Gastroesophageal sphincter (tissue), 4 donors: ENCODE measurements around the gene EIPR1. TPM values are rescaled to one million over a fixed set of nuclear protein-coding genes. Genes with fewer than 3 reads are reported as not detected.

ENCODE experiments used
- ATAC-seq: fragments of 150-250 bp; one replicate; pipeline ENCODE4 v1.9.1; 2016; ENCODE audit warnings: mild to moderate bottlenecking, moderate library complexity
- H3K27ac ChIP-seq, 4 donors: fragments of 200-600 bp; sonication (generic) in 3 of 4; 1 replicate in 3 of 4; 2 replicates in 1 of 4; pipeline ENCODE4 v1.5.1; 2016 to 2019
- H3K27me3 ChIP-seq: fragments of 200-600 bp; sonication (generic); one replicate; pipeline ENCODE4 v1.5.1; 2019
- H3K36me3 ChIP-seq, 2 donors: fragments of 200-600 bp; sonication (generic); one replicate each; pipeline ENCODE4 v1.5.1; 2019; ENCODE audit warnings: control low read depth in 1 of 2
- H3K4me1 ChIP-seq, 3 donors: fragments of 200-600 bp; sonication (generic); 1 replicate in 2 of 3; 2 replicates in 1 of 3; pipeline ENCODE4 v1.5.1; 2016 to 2019; ENCODE audit warnings: control low read depth in 2 of 3
- H3K4me3 ChIP-seq, 2 donors: fragments of 200-600 bp; sonication (generic); one replicate each; pipeline ENCODE4 v1.5.1; 2019; ENCODE audit warnings: mild to moderate bottlenecking in 1 of 2, moderate library complexity in 1 of 2
- H3K9me3 ChIP-seq, 3 donors: fragments of 200-600 bp; sonication (generic); one replicate each; pipeline ENCODE4 v1.5.1; 2017 to 2019; ENCODE audit warnings: control low read depth in 2 of 3
- CTCF ChIP-seq, 4 experiments: fragments of 200-600 bp in 2 of 4; fragments of 450-650 bp in 2 of 4; sonication (generic) in 1 of 4; IDR thresholded peaks; one replicate each; pipeline ENCODE4 v1.5.1; 2017 to 2019; ENCODE audit warnings: antibody characterized with exemption in 4 of 4, mild to moderate bottlenecking in 2 of 4, moderate library complexity in 2 of 4
- EP300 ChIP-seq: sonication (generic); formaldehyde crosslinking; IDR thresholded peaks from one replicate; pipeline ENCODE4 v1.6.1; 2017; ENCODE audit warnings: antibody characterized with exemption, mild to moderate bottlenecking
- POLR2A ChIP-seq, 2 donors: fragments of 450-650 bp; IDR thresholded peaks; one replicate each; pipeline ENCODE4 v1.6.1; 2017; ENCODE audit warnings: antibody characterized with exemption in 2 of 2, mild to moderate bottlenecking in 2 of 2, moderate library complexity in 1 of 2
- POLR2AphosphoS5 ChIP-seq: sonication (generic); formaldehyde crosslinking; IDR thresholded peaks from one replicate; pipeline ENCODE4 v1.6.1; 2017; ENCODE audit warnings: antibody characterized with exemption
- WGBS, 2 donors: methylation state at CpG; one replicate each; pipeline ENCODE4 v1.1.5; 2018; ENCODE audit warnings: low coverage in 1 of 2; 5-methylcytosine and 5-hydroxymethylcytosine counted together
- total RNA-seq, 4 donors: library from RNA; depleted of rRNA; stranded (reverse); fragments of >200 nt; gene quantifications; one replicate each; pipeline ENCODE4 v1.1.0, GENCODE V29; 2016

The EIPR1 gene
- total RNA-seq, 4 donors from 2014 or later: 11.3 to 26.8 (median 22.2) TPM

DNA sequence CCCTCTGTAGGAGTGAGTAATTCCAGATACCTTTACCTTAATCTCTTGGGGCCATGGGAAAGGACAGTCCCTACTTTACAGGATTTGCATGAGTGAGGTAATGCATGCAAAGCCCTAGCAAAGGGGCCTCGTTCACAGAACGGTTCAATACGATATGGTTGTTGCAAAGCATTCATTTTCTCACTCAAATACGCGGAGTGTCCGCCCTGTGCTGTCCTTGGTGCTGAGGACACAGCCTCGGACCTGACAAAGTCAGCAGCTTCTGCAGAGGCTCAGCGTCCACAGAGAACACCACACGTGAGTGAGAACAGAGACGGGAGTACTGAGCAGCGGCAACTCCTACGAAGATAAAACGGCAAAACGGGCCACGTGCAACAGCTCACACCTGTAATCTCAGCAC is 125.7 kb downstream of the EIPR1 start:
- TF ChIP-seq EP300 (no peak), POLR2AphosphoS5 (no peak), POLR2A (IDR thresholded peaks at IDR 0.05) (no peak), CTCF (IDR thresholded peaks at IDR 0.05) (no peak)
- Histone ChIP-seq H3K36me3 (peaks cover 0 to 60% of the 10 kb centered on the region in 2 donors), H3K4me1 (no peaks in the 10 kb centered on the region), H3K27me3 (no peaks in the 10 kb centered on the region), H3K4me3 (no peak overlapping the region), H3K9me3 (peaks cover 0 to 22% (median 0%) of the 10 kb centered on the region in 3 donors), H3K27ac (no peak overlapping the region)
- ATAC-seq: no peak
- 56 to 100% methylated on average over 1 to 9 of the region's 15 CpGs for WGBS, 2 donors

- 83% methylated on average over 1 of the region's 2 CpGs; no CpG with 5 or more reads in 1 of the 2 donors for WGBS, 2 donors
- TF ChIP-seq POLR2AphosphoS5 (no peak), EP300 (no peak), POLR2A (IDR thresholded peaks at IDR 0.05) (no peak), CTCF (IDR thresholded peaks at IDR 0.05) (no peak)
- no peak for ATAC-seq
- Histone ChIP-seq H3K36me3 (peaks cover 0 to 46% of the 10 kb centered on the region in 2 donors), H3K9me3 (peaks cover 0 to 22% (median 0%) of the 10 kb centered on the region in 3 donors), H3K27ac (no peak overlapping the region), H3K27me3 (no peaks in the 10 kb centered on the region), H3K4me1 (no peaks in the 10 kb centered on the region), H3K4me3 (no peak overlapping the region)
Measured at GRCh38 chr2:3249476-3249962, 128.1 kb downstream of the EIPR1 start.

DNA sequence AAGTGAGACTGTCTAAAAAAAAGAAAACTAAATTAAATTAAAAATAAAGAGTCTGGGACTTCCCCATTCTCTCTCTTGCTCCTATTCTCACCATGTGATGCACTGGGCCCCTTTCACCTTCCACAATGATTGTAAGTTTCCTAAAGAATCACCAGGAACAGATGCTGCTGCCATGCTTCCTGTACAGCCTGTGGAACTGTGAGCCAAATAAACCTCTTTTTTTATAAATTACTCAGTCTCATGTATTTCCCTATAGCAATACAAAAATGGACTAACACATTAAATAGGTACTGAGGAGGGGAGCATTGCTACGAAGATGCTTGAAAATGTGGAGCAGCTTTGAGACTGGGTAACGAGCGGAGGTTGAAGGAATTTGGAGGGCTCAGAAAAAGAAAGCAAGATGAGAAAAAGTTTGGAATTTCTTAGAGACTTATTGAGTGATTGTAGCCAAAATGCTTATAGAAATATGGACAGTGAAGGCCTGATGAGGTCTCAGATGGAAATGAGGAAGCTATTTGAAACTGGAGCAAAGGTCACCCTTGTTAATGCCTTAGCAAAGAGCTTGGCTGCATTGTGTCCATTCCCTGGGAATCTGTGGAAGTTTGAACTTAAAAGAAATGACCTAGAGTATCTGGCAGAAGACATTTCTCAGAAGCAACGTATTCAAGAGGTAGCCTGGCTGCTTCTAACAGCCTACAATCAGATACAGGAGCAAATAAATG is 128.7 kb downstream of the EIPR1 start:
- Histone ChIP-seq H3K9me3 (peaks cover 0 to 22% (median 0%) of the 10 kb centered on the region in 3 donors), H3K36me3 (peaks cover 0 to 39% of the 10 kb centered on the region in 2 donors)
- 84 to 95% methylated on average over 3 to 4 of the region's 4 CpGs for WGBS, 2 donors

GRCh38 chr2:3246928-3247714 is 130.5 kb downstream of the EIPR1 start:
- 53 to 100% methylated on average over 1 to 7 of the region's 13 CpGs for WGBS, 2 donors
- H3K9me3 ChIP-seq: peaks cover 0 to 22% (median 0%) of the 10 kb centered on the region in 3 donors

More for the DNA sequence above, 128.7 kb downstream of the EIPR1 start:
- Histone ChIP-seq H3K27me3 (no peaks in the 10 kb centered on the region), H3K4me3 (no peak overlapping the region), H3K27ac (no peak overlapping the region), H3K4me1 (no peaks in the 10 kb centered on the region)
- TF ChIP-seq POLR2AphosphoS5 (no peak), POLR2A (IDR thresholded peaks at IDR 0.05) (no peak), CTCF (IDR thresholded peaks at IDR 0.05) (no peak)
- no peak for ATAC-seq

More at GRCh38 chr2:3246928-3247714, 130.5 kb downstream of the EIPR1 start:
- Histone ChIP-seq H3K27me3 (no peaks in the 10 kb centered on the region), H3K36me3 (peaks cover 0 to 33% of the 10 kb centered on the region in 2 donors), H3K4me3 (no peak overlapping the region), H3K27ac (no peak overlapping the region), H3K4me1 (no peaks in the 10 kb centered on the region)
- no peak for TF ChIP-seq POLR2A (IDR thresholded peaks at IDR 0.05)
- TF ChIP-seq EP300: no peak
- no peak for TF ChIP-seq CTCF (IDR thresholded peaks at IDR 0.05)
- TF ChIP-seq POLR2AphosphoS5: no peak
- no peak for ATAC-seq
